GM12878 (cell line): ENCODE data around the gene MAP4K5. TPM values are rescaled to one million over a fixed set of nuclear protein-coding genes. Genes with fewer than 3 reads are reported as not detected.

Experiments
- ATAC-seq: fragments of 200-7000 bp; cut with Tn5 transposase; 3 replicates; pipeline ENCODE4 v1.9.1; 2020; ENCODE audit warnings: mild to moderate bottlenecking, moderate library complexity
- BruUV-seq: library from RNA; stranded (reverse); fragments of 400-500 nt; replicated peaks from 2 replicates; lab custom pipeline; 2021; lab: Mats Ljungman, UMichigan
- CTCF ChIA-PET: fragments of 300-600 bp; sonication (Branson Sonifier 250); formaldehyde crosslinking; extraction: SDS; loops from one replicate; lab custom pipeline; 2021; ENCODE audit warnings: inconsistent platforms; lab: Yijun Ruan, JAX
- POLR2A ChIA-PET: fragments of 350-600 bp; formaldehyde crosslinking; extraction: SDS; loops from one replicate; lab custom pipeline; 2021; ENCODE audit warnings: inconsistent platforms; lab: Charles Lee
- RAD21 ChIA-PET: fragments of 300-600 bp; sonication (Branson Sonifier 250); formaldehyde crosslinking; loops from one replicate; lab custom pipeline; 2023; ENCODE audit warnings: antibody characterized with exemption; ENCODE audit not compliant: unreplicated experiment; lab: Charles Lee
- SMC1A ChIA-PET: fragments of 300-600 bp; sonication (Branson Sonifier 250); formaldehyde crosslinking; loops from one replicate; lab custom pipeline; 2023; ENCODE audit not compliant: unreplicated experiment, uncharacterized antibody; lab: Charles Lee
- DNase-seq: peaks from one replicate; pipeline ENCODE4 v3.0.0-alpha.2; 2011; ENCODE audit warnings: low read depth, low spot score
- FAIRE-seq: peaks from 3 replicates; lab custom pipeline; 2011; peaks lifted over from hg19 to GRCh38; lab: Jason Lieb, UNC
- H2AFZ ChIP-seq: 2 replicates; pipeline ENCODE4 v1.6.0; 2011; ENCODE audit warnings: low read depth, low read length, control low read depth; ENCODE audit not compliant: control insufficient read depth
- H3K27ac ChIP-seq: 2 replicates; pipeline ENCODE4 v1.5.1; 2011; ENCODE audit warnings: control low read depth; ENCODE audit not compliant: control insufficient read depth, insufficient read depth
- H3K27me3 ChIP-seq, 2 experiments: replicated peaks in 1 of 2; 2 replicates each; pipeline versions ENCODE4 v1.6.0 to v1.6.1; 2011; ENCODE audit warnings: low read length in 1 of 2; ENCODE audit not compliant: control insufficient read depth in 2 of 2, insufficient read depth in 2 of 2
- H3K36me3 ChIP-seq, 2 experiments: 2 replicates each; pipeline ENCODE4 v1.5.1; 2011; ENCODE audit warnings: low read length in 1 of 2; ENCODE audit not compliant: control insufficient read depth in 2 of 2, insufficient read depth in 2 of 2
- H3K4me1 ChIP-seq: 2 replicates; pipeline ENCODE4 v1.6.1; 2011; ENCODE audit warnings: mild to moderate bottlenecking, low read length, moderate library complexity, mixed read lengths; ENCODE audit not compliant: control insufficient read depth, insufficient read depth
- H3K4me2 ChIP-seq: 2 replicates; pipeline ENCODE4 v1.6.0; 2011; ENCODE audit warnings: control low read depth; ENCODE audit not compliant: control insufficient read depth, insufficient read depth
- H3K4me3 ChIP-seq: fragments of 200-600 bp; sonication (generic); 2 replicates; pipeline ENCODE4 v1.5.1; 2016
- H3K79me2 ChIP-seq: 2 replicates; pipeline ENCODE4 v1.6.0; 2011; ENCODE audit warnings: low read length; ENCODE audit not compliant: control insufficient read depth, insufficient read depth
- H3K9ac ChIP-seq: 2 replicates; pipeline ENCODE4 v1.8.0; 2011; ENCODE audit warnings: low read length, control low read depth, mixed read lengths; ENCODE audit not compliant: control insufficient read depth, insufficient read depth
- H3K9me3 ChIP-seq: replicated peaks from 3 replicates; pipeline ENCODE4 v1.5.1; 2011; ENCODE audit warnings: mild to moderate bottlenecking, low read length; ENCODE audit not compliant: control insufficient read depth, insufficient read depth
- H4K20me1 ChIP-seq: 2 replicates; pipeline ENCODE4 v1.6.0; 2011; ENCODE audit not compliant: control insufficient read depth, insufficient read depth
- CBFB ChIP-seq: IDR thresholded peaks from 2 replicates; pipeline ENCODE4 v1.6.1; 2016; ENCODE audit warnings: antibody characterized with exemption, low read depth
- GATAD2B ChIP-seq: fragments of 450-650 bp; conservative IDR thresholded peaks from 2 replicates; pipeline ENCODE4 v1.6.1; 2017; ENCODE audit warnings: low read depth, mild to moderate bottlenecking, moderate library complexity
- HDGF ChIP-seq: fragments of 450-650 bp; IDR thresholded peaks from 2 replicates; pipeline ENCODE4 v1.6.1; 2016; ENCODE audit warnings: antibody characterized with exemption
- KAT2A ChIP-seq: conservative IDR thresholded peaks from 2 replicates; pipeline ENCODE4 v1.6.1; 2011; ENCODE audit warnings: low read depth, low read length; ENCODE audit not compliant: control insufficient read depth
- NBN ChIP-seq: fragments of 450-650 bp; IDR thresholded peaks from 2 replicates; pipeline ENCODE4 v1.6.1; 2016
- NFYA ChIP-seq: IDR thresholded peaks from 2 replicates; pipeline ENCODE4 v1.6.1; 2011; ENCODE audit warnings: low read depth, mild to moderate bottlenecking, low read length, improper control_type of control experiment, borderline replicate concordance
- POU2F2 ChIP-seq: IDR thresholded peaks from 3 replicates; pipeline ENCODE4 v1.6.1; 2011; ENCODE audit warnings: low read depth, mild to moderate bottlenecking, low read length, borderline replicate concordance
- RAD21 ChIP-seq: IDR thresholded peaks from 2 replicates; pipeline ENCODE4 v1.6.1; 2011; ENCODE audit warnings: mild to moderate bottlenecking, low read depth, low read length, moderate library complexity; ENCODE audit not compliant: insufficient read depth
- RELA ChIP-seq: fragments of 450-650 bp; IDR thresholded peaks from 2 replicates; pipeline ENCODE4 v1.8.0; 2014; ENCODE audit warnings: borderline replicate concordance; ENCODE audit not compliant: partially characterized antibody
- SUZ12 ChIP-seq: fragments of 200-600 bp; sonication (generic); IDR thresholded peaks from one replicate; pipeline ENCODE4 v1.6.1; 2018; ENCODE audit warnings: antibody characterized with exemption, mild to moderate bottlenecking; ENCODE audit not compliant: unreplicated experiment
- WRNIP1 ChIP-seq: IDR thresholded peaks from 2 replicates; pipeline ENCODE4 v1.6.1; 2011; ENCODE audit warnings: low read depth, low read length, improper control_type of control experiment, borderline replicate concordance
- ZZZ3 ChIP-seq: IDR thresholded peaks from 2 replicates; pipeline ENCODE4 v1.6.1; 2011; ENCODE audit warnings: low read depth; ENCODE audit not compliant: control insufficient read depth, insufficient read length
- WGBS: methylation state at CpG from one replicate; pipeline ENCODE4 v1.1.6; 2016; ENCODE audit warnings: low lambda C conversion rate; ENCODE audit not compliant: insufficient replicate concordance, insufficient coverage; ENCODE audit errors: missing lambda C conversion rate; 5-methylcytosine and 5-hydroxymethylcytosine counted together
- in situ Hi-C: fragments of 300-500 bp; cut with MboI; formaldehyde crosslinking; loops from 9 replicates; pipeline ENCODE4 v1.14.3; 2018; ENCODE audit warnings: mixed read lengths
- intact Hi-C: fragments of 100-400 bp; cut with micrococcal nuclease; formaldehyde crosslinking; loops from one replicate; pipeline ENCODE4 v1.14.2; 2022; ENCODE audit not compliant: unreplicated experiment
- polyA plus RNA-seq, 11 experiments: library from polyadenylated mRNA; depleted of rRNA in 4 of 11; unstranded in 6 of 11; stranded (reverse) in 5 of 11; fragments of >200 nt; fragmentation: Nextera tagmentation in 4 of 11; fragmentation: Illumina TruSeq in 1 of 11; extraction: Ambion mirVana in 4 of 11; extraction: Trizol in 1 of 11; gene quantifications; 1 replicate in 1 of 11; 2 replicates in 10 of 11; pipeline versions ENCODE4 v1.2.1 to v1.2.3, GENCODE V29; 2011 to 2016; ENCODE audit warnings: inconsistent platforms in 2 of 11, missing spikeins in 2 of 11, low read depth in 1 of 11
- total RNA-seq, 4 experiments: library from RNA; depleted of rRNA in 3 of 4; stranded (reverse); fragments of >200 nt in 3 of 4; fragmentation: Illumina TruSeq in 1 of 4; extraction: Trizol in 1 of 4; gene quantifications; 2 replicates each; pipeline versions ENCODE4 v1.2.1 to v1.2.3, GENCODE V29; 2013 to 2021
- TF ChIP-seq, protein P1 (sequence below): fragments of 450-650 bp; conservative IDR thresholded peaks from 2 replicates; pipeline ENCODE4 v1.6.1; 2017; ENCODE audit warnings: mild to moderate bottlenecking, moderate library complexity
- TF ChIP-seq, protein P2 (sequence below): fragments of 150-350 bp; IDR thresholded peaks from 2 replicates; pipeline ENCODE4 v1.6.1; 2014; ENCODE audit warnings: mild to moderate bottlenecking, low read depth, low read length

The MAP4K5 gene
- total and polyA plus RNA-seq, 10 of the 15 experiments (the other 5 are each of a cell fraction or from before 2014, with no cell fraction given) = 9.1 to 41.3 (median 30.1) TPM

DNA sequence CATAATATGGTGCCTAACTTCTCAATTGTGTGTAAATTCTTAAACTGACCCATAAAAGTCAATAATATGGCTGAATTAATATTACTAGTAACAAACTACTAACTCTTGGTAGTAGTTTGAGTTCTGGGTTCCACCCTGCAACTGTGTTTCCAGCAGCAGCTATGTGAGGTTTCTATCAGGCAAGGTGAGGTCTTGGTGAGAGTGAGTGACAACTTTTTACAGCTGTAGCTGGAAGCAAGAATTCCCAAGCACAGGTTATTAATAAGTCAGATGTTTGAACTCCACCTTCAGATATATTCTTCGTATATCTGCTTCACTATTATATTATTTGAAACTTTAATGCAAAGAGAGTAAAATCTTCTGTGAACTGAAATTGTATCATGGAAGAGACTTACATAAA, 43.8 kb downstream of the MAP4K5 start (continued):
- TF ChIP-seq KAT2A (no peak), NBN (no peak)

DNA sequence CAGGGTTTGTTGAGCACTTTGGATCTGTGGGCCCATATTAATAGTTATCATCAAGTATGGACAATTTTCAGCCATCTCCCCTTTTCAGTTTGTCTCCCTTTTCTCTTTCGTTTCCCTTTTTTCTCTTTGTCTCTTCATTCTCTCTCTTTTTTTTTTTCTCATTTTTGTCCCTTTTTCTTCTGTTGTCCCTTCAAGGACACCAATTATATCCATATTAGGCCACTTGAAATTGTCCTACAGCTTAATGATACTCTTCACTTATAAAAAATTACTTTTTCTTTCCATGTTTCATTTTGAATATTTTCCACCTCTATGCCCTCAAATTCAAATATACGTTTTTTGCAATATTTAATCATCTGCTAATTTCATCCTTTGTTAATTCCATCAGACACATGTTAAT, 53.3 kb downstream of the MAP4K5 start:
- FAIRE-seq = no peak
- POLR2A ChIA-PET = interaction anchor here (0.6 kb wide), 1 partner anchor 712 kb away, joined by 4 read pairs; no protein-coding TSS in a partner anchor
- no peak for TF ChIP-seq WRNIP1
- TF ChIP-seq HDGF = no peak
- no peak for TF ChIP-seq NFYA
- no peak for TF ChIP-seq RAD21

DNA sequence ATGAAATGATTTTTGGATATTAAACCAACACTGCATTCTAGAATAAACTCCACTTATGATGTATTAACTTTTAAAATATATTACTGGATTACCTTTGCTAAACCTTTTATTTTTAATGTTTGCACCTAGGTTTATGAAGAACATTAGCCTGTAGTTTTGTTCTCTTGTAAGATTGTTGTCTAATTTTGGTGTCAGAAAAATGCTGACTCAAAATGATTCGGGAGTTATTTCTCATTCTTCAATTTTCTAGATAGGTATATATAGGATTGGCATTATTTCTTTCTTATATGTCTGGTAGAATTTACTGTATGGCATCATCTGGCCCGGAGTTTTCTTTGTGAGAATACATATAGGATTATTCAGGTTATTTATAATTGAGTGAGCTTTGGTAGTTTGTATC, 54.6 kb downstream of the MAP4K5 start:
- ATAC-seq (no peak), FAIRE-seq (no peak), DNase-seq (no peak)
- no peaks in the 10 kb centered on the region for H3K27me3 ChIP-seq
- no peak overlapping the region for H2AFZ ChIP-seq
- intact Hi-C loops = no loop called here
- RAD21 ChIA-PET = no interaction called here
- peaks cover 8% of the 10 kb centered on the region for H3K9me3 ChIP-seq
- no peak overlapping the region for H3K4me3 ChIP-seq
- no peaks in the 10 kb centered on the region for H3K4me1 ChIP-seq
- H4K20me1 ChIP-seq = no peaks in the 10 kb centered on the region
- TSS peak; percentile 5 for BruUV-seq
- SMC1A ChIA-PET = interaction anchor here (1.4 kb wide), 1 partner anchor 18 kb away, joined by 4 read pairs; no protein-coding TSS in a partner anchor
- POLR2A ChIA-PET = no interaction called here
- H3K9ac ChIP-seq = no peak overlapping the region
- WGBS = 95% methylated on average over 2 of the region's 2 CpGs
- no peaks in the 10 kb centered on the region for H3K79me2 ChIP-seq
- H3K27ac ChIP-seq = no peak overlapping the region
- peaks cover 0 to 8% of the 10 kb centered on the region in 2 experiments; a peak in 2 of 4 replicates for H3K36me3 ChIP-seq
- in situ Hi-C loops = no loop called here
- CTCF ChIA-PET = no interaction called here
- H3K4me2 ChIP-seq = no peak overlapping the region
- no peak for TF ChIP-seq CBFB
- no peak for TF ChIP-seq GATAD2B
- no peak for TF ChIP-seq ZZZ3
- TF ChIP-seq, protein P1, sequence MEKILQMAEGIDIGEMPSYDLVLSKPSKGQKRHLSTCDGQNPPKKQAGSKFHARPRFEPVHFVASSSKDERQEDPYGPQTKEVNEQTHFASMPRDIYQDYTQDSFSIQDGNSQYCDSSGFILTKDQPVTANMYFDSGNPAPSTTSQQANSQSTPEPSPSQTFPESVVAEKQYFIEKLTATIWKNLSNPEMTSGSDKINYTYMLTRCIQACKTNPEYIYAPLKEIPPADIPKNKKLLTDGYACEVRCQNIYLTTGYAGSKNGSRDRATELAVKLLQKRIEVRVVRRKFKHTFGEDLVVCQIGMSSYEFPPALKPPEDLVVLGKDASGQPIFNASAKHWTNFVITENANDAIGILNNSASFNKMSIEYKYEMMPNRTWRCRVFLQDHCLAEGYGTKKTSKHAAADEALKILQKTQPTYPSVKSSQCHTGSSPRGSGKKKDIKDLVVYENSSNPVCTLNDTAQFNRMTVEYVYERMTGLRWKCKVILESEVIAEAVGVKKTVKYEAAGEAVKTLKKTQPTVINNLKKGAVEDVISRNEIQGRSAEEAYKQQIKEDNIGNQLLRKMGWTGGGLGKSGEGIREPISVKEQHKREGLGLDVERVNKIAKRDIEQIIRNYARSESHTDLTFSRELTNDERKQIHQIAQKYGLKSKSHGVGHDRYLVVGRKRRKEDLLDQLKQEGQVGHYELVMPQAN = no peak
- TF ChIP-seq RELA = no peak
- no peak for TF ChIP-seq SUZ12
- TF ChIP-seq POU2F2 = no peak
- TF ChIP-seq, protein P2, sequence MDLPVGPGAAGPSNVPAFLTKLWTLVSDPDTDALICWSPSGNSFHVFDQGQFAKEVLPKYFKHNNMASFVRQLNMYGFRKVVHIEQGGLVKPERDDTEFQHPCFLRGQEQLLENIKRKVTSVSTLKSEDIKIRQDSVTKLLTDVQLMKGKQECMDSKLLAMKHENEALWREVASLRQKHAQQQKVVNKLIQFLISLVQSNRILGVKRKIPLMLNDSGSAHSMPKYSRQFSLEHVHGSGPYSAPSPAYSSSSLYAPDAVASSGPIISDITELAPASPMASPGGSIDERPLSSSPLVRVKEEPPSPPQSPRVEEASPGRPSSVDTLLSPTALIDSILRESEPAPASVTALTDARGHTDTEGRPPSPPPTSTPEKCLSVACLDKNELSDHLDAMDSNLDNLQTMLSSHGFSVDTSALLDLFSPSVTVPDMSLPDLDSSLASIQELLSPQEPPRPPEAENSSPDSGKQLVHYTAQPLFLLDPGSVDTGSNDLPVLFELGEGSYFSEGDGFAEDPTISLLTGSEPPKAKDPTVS = no peak

More for the DNA sequence above, 53.3 kb downstream of the MAP4K5 start:
- H3K79me2 ChIP-seq = no peaks in the 10 kb centered on the region
- no peak overlapping the region for H2AFZ ChIP-seq
- ChIA-PET SMC1A (no interaction called here), CTCF (no interaction called here), RAD21 (no interaction called here)
- no peak for ATAC-seq
- no peak overlapping the region for H3K4me3 ChIP-seq
- 78% methylated on average over 2 of the region's 2 CpGs for WGBS
- no peak for DNase-seq
- in situ Hi-C loops (no loop called here), intact Hi-C loops (no loop called here)
- H3K4me1 ChIP-seq = no peaks in the 10 kb centered on the region
- no peaks in the 10 kb centered on the region for H4K20me1 ChIP-seq
- no peak overlapping the region for H3K4me2 ChIP-seq
- no peak overlapping the region for H3K27ac ChIP-seq
- no peak overlapping the region for H3K9ac ChIP-seq
- H3K9me3 ChIP-seq = peaks cover 7% of the 10 kb centered on the region
- no peaks in the 10 kb centered on the region for H3K27me3 ChIP-seq
- BruUV-seq = TSS peak; percentile 9
- H3K36me3 ChIP-seq = peaks cover 0 to 4% of the 10 kb centered on the region in 2 experiments; a peak in 2 of 4 replicates
